ENCODE measurements around the gene FOSB. TPM values are rescaled to one million over a fixed set of nuclear protein-coding genes. Genes with fewer than 3 reads are reported as not detected.
A peak's percentile ranks its signal among the peaks of the same experiment; 100 is the strongest.

The FOSB gene
- total and polyA plus RNA-seq, 9 of the 15 experiments (the other 6 are each of a cell fraction or from before 2014, with no cell fraction given): 0.11 to 2.7 (median 0.73) TPM

DNA sequence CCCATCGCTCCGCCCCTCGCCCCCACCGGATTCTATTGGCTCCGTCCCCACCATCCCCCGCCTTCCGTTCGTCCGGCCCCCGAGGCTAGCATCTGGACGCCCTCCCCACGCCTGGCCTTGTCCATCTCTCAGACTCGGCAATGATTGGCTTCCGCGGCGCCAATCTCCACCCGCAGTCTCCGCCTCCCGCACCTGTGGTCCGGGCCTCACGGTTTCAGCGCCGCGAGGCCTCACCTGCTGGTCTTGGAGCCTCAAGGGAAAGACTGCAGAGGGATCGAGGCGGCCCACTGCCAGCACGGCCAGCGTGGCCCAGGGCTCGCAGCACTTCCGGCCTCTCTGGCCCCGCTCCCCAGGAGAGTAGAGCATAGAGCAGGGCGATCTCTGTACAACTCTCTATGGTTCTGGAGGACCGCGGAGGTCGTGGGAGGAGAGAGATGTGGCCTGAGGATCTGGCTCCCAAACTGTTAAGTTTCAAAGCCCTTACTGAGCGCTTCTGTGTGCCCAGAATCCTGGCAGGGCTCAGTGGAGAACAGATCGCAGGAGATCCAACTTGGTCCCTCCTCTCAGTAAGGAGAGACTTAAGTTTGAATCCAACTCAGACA lies 44.1 kb upstream of the FOSB start, which contains the start of gene ERCC1 (continued):
- TF ChIP-seq REST (IDR thresholded peaks at IDR 0.05; ENCODE audit: borderline replicate concordance) (no peak; the same call in 1 of the 2 replicates), REST (CRISPR knock-in tag; IDR thresholded peaks at IDR 0.05; ENCODE audit: low read depth) (no peak; the same call in 1 of the 2 replicates), HMGXB4 (CRISPR knock-in tag; IDR thresholded peaks at IDR 0.05) (0 out of 2 replicates have a peak, but pooled peaks have one; percentile 26), COPS2 (conservative IDR thresholded peaks at IDR 0.05) (no peak), HDAC8 (tag; IDR thresholded peaks at IDR 0.05) (0 out of 2 replicates have a peak, but pooled peaks have one; percentile 69), TAF1 (IDR thresholded peaks at IDR 0.05; ENCODE audit: control insufficient read depth, extremely low read depth, insufficient read depth, low read length, severe bottlenecking) (peak; percentile 89), NCOA4 (IDR thresholded peaks at IDR 0.05; ENCODE audit: partially characterized antibody) (peak; percentile 49), SNIP1 (IDR thresholded peaks at IDR 0.05; ENCODE audit: low read depth) (peak; percentile 98), CREM (IDR thresholded peaks at IDR 0.05; ENCODE audit: low read depth) (no peak), KDM4B (IDR thresholded peaks at IDR 0.05; ENCODE audit: borderline replicate concordance in 2 of 2, low read depth in 1 of 2) (no peak)
- TF ChIP-seq, protein P1, sequence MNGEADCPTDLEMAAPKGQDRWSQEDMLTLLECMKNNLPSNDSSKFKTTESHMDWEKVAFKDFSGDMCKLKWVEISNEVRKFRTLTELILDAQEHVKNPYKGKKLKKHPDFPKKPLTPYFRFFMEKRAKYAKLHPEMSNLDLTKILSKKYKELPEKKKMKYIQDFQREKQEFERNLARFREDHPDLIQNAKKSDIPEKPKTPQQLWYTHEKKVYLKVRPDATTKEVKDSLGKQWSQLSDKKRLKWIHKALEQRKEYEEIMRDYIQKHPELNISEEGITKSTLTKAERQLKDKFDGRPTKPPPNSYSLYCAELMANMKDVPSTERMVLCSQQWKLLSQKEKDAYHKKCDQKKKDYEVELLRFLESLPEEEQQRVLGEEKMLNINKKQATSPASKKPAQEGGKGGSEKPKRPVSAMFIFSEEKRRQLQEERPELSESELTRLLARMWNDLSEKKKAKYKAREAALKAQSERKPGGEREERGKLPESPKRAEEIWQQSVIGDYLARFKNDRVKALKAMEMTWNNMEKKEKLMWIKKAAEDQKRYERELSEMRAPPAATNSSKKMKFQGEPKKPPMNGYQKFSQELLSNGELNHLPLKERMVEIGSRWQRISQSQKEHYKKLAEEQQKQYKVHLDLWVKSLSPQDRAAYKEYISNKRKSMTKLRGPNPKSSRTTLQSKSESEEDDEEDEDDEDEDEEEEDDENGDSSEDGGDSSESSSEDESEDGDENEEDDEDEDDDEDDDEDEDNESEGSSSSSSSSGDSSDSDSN (IDR thresholded peaks at IDR 0.05; ENCODE audit: borderline replicate concordance in 1 of 2, low read depth in 2 of 2, low read length in 2 of 2): peak in 1 of 2 experiments; percentile 74; a peak in 2 of 4 replicates
- TF ChIP-seq, protein P2, sequence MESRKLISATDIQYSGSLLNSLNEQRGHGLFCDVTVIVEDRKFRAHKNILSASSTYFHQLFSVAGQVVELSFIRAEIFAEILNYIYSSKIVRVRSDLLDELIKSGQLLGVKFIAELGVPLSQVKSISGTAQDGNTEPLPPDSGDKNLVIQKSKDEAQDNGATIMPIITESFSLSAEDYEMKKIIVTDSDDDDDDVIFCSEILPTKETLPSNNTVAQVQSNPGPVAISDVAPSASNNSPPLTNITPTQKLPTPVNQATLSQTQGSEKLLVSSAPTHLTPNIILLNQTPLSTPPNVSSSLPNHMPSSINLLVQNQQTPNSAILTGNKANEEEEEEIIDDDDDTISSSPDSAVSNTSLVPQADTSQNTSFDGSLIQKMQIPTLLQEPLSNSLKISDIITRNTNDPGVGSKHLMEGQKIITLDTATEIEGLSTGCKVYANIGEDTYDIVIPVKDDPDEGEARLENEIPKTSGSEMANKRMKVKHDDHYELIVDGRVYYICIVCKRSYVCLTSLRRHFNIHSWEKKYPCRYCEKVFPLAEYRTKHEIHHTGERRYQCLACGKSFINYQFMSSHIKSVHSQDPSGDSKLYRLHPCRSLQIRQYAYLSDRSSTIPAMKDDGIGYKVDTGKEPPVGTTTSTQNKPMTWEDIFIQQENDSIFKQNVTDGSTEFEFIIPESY (CRISPR knock-in tag; IDR thresholded peaks at IDR 0.05): peak; percentile 62; the same call in 1 of the 2 replicates
